ENCODE results near the gene MAB21L3. TPM values are rescaled to one million over a fixed set of nuclear protein-coding genes. Genes with fewer than 3 reads are reported as not detected.
"Not testable (repeated sequence)": the region's sequence is repeated elsewhere in the genome, so short reads cannot be mapped to it uniquely, and the experiment has no call there.

The MAB21L3 gene
- total RNA-seq, 1 donor from 2014 or later, result under 0.01 TPM

- DNase-seq, result no peak
These were observed 27.1 kb downstream of the MAB21L3 start for GRCh38 chr1:116138277-116138792.

GRCh38 chr1:116139592-116140134, 28.5 kb downstream of the MAB21L3 start:
- no peak for DNase-seq

- DNase-seq, result no peak
These were observed 33.0 kb downstream of the MAB21L3 start for GRCh38 chr1:116144151-116144550.

GRCh38 chr1:116146447-116147113, 35.4 kb downstream of the MAB21L3 start:
- DNase-seq, result not testable (repeated sequence)

- DNase-seq, result no peak
These were observed 35.9 kb downstream of the MAB21L3 start for GRCh38 chr1:116147114-116147510.

- peak; percentile 50 for DNase-seq
These were observed 36.8 kb downstream of the MAB21L3 start for GRCh38 chr1:116147972-116148371.

GRCh38 chr1:116148967-116149366, 37.8 kb downstream of the MAB21L3 start:
- no peak for DNase-seq

GRCh38 chr1:116150368-116150767, 39.2 kb downstream of the MAB21L3 start:
- DNase-seq, result no peak

GRCh38 chr1:116151739-116152576, 40.8 kb downstream of the MAB21L3 start:
- peak; percentile 83 for DNase-seq

- no peak for DNase-seq
These were observed 41.4 kb downstream of the MAB21L3 start for GRCh38 chr1:116152577-116152943.

GRCh38 chr1:116152950-116153691, 41.9 kb downstream of the MAB21L3 start:
- DNase-seq, result no peak

GRCh38 chr1:116153692-116154031, 42.5 kb downstream of the MAB21L3 start:
- no peak for DNase-seq

GRCh38 chr1:116154536-116154935, 43.3 kb downstream of the MAB21L3 start:
- no peak for DNase-seq

GRCh38 chr1:116157096-116157495, 45.9 kb downstream of the MAB21L3 start:
- no peak for DNase-seq

- DNase-seq, result no peak
These were observed 48.0 kb downstream of the MAB21L3 start for GRCh38 chr1:116159177-116159576.

- no peak for DNase-seq
These were observed 48.4 kb downstream of the MAB21L3 start for GRCh38 chr1:116159611-116160010.

GRCh38 chr1:116161390-116161789, 50.2 kb downstream of the MAB21L3 start:
- no peak for DNase-seq

- DNase-seq, result no peak
These were observed 50.7 kb downstream of the MAB21L3 start for GRCh38 chr1:116161877-116162390.

- no peak for DNase-seq
These were observed 52.3 kb downstream of the MAB21L3 start for GRCh38 chr1:116163533-116163932.

- no peak for DNase-seq
These were observed 53.0 kb downstream of the MAB21L3 start for GRCh38 chr1:116164150-116164549.

GRCh38 chr1:116164604-116165368, 53.6 kb downstream of the MAB21L3 start:
- DNase-seq, result no peak

GRCh38 chr1:116165572-116165971, 54.4 kb downstream of the MAB21L3 start:
- DNase-seq, result no peak

Data from dermis blood vessel endothelial cell (primary cell).